Upper lobe of left lung (tissue), 6 donors: ENCODE data around the gene GINS2. TPM values are rescaled to one million over a fixed set of nuclear protein-coding genes. Genes with fewer than 3 reads are reported as not detected.
A peak's percentile ranks its signal among the peaks of the same experiment; 100 is the strongest.

Source experiments
- ATAC-seq, 2 donors: fragments of 200-7000 bp; cut with Tn5 transposase; one replicate each; pipeline ENCODE4 v1.9.1; 2022; ENCODE audit warnings: mild to moderate bottlenecking in 2 of 2, moderate library complexity in 2 of 2; ENCODE audit not compliant: low FRiP score in 2 of 2
- DNase-seq, 2 donors: peaks; one replicate each; pipeline ENCODE4 v3.0.0-alpha.2; 2019 to 2020
- H3K27ac ChIP-seq, 4 donors: fragments of 200-600 bp; sonication (generic); one replicate each; pipeline ENCODE4 v1.5.1; 2016 to 2019
- H3K27me3 ChIP-seq, 4 donors: fragments of 200-600 bp; sonication (generic); one replicate each; pipeline ENCODE4 v1.5.1; 2017 to 2019
- H3K36me3 ChIP-seq, 4 donors: fragments of 200-600 bp; sonication (generic); one replicate each; pipeline ENCODE4 v1.5.1; 2016 to 2019
- H3K4me1 ChIP-seq, 4 donors: fragments of 200-600 bp; sonication (generic); one replicate each; pipeline ENCODE4 v1.5.1; 2018 to 2019
- H3K4me3 ChIP-seq, 4 donors: fragments of 200-600 bp; sonication (generic); one replicate each; pipeline ENCODE4 v1.5.1; 2017 to 2019; ENCODE audit warnings: mild to moderate bottlenecking in 2 of 4, moderate library complexity in 1 of 4
- H3K9me3 ChIP-seq, 4 donors: fragments of 200-600 bp; sonication (generic); one replicate each; pipeline ENCODE4 v1.5.1; 2018 to 2019
- EP300 ChIP-seq, 4 donors: sonication (generic); formaldehyde crosslinking; IDR thresholded peaks; one replicate each; pipeline ENCODE4 v1.5.1; 2017; ENCODE audit warnings: antibody characterized with exemption in 4 of 4, control low read depth in 2 of 4
- POLR2A ChIP-seq, 4 donors: fragments of 450-650 bp; IDR thresholded peaks; one replicate each; pipeline ENCODE4 v1.5.1; 2016 to 2017; ENCODE audit warnings: antibody characterized with exemption in 4 of 4, mild to moderate bottlenecking in 2 of 4
- POLR2AphosphoS5 ChIP-seq, 2 donors: sonication (generic); formaldehyde crosslinking; IDR thresholded peaks; one replicate each; pipeline ENCODE4 v1.5.1; 2017; ENCODE audit warnings: antibody characterized with exemption in 2 of 2
- WGBS, 2 donors: methylation state at CpG; one replicate each; pipeline ENCODE4 v1.1.5; 2017 to 2018; 5-methylcytosine and 5-hydroxymethylcytosine counted together
- small RNA-seq, 4 donors: library from RNA; depleted of rRNA; stranded (forward); fragments of <200 nt; gene quantifications; one replicate each; pipeline ENCODE3, GENCODE V24; 2016
- total RNA-seq, 6 donors: library from RNA; depleted of rRNA in 4 of 6; stranded (reverse); fragments of >200 nt in 4 of 6; gene quantifications; one replicate each; pipeline versions ENCODE4 v1.1.0 to v1.2.1, GENCODE V29; 2016 to 2021
- TF ChIP-seq, protein P1 (sequence below), 6 experiments: fragments of 450-650 bp in 4 of 6; fragments of 200-600 bp in 2 of 6; sonication (generic) in 2 of 6; IDR thresholded peaks; one replicate each; pipeline ENCODE4 v1.5.1; 2016 to 2019; ENCODE audit warnings: antibody characterized with exemption in 6 of 6
- donor health status: DM: no; HTN: no; CAD: no; lungs with moderate emphysema.
- donor health status: DM: no; HTN: yes; CAD: no; lungs with severe emphysema.

Gene GINS2
- total RNA-seq, 6 donors from 2014 or later, result 0.39 to 0.91 (median 0.75) TPM; not detected in 2

DNA sequence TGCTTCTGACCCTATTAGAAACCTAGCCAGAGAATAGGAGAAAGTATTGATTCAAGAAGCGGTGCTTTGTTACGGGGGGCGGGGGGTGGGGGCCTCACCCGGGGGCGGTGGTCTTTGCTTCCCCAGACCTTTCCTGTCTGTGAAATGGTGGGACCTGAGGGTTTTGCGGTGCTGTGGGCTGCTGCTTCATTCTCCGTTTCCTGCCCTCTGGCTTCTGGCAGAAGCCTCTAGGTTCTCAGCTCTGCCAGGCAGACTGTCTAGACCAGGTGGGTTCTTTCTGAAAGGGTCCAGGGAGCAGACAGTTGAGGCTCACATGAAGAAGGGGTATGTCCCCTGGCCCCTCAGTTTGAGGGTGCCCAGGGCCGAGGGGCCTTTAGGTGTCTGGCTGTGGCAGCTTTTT is 61.7 kb downstream of the GINS2 start:
- H3K4me3 ChIP-seq, result no peak overlapping the region
- peak in 1 of 2 donors; percentile 6 for DNase-seq
- peaks cover 0 to 11% (median 3%) of the 10 kb centered on the region in 4 donors for H3K9me3 ChIP-seq
- H3K36me3 ChIP-seq, result peaks cover 0 to 10% (median 0%) of the 10 kb centered on the region in 4 donors
- H3K4me1 ChIP-seq, result peaks cover 49 to 66% (median 55%) of the 10 kb centered on the region in 4 donors
- peak overlapping the region in 1 of 4 donors; percentile 4 for H3K27ac ChIP-seq
- WGBS, 2 donors, result 39 to 48% methylated on average over 8 of the region's 8 CpGs
- no peaks in the 10 kb centered on the region for H3K27me3 ChIP-seq
- no peak for ATAC-seq
- TF ChIP-seq POLR2AphosphoS5 (IDR thresholded peaks at IDR 0.05), result no peak
- TF ChIP-seq POLR2A (IDR thresholded peaks at IDR 0.05), result no peak
- no peak for TF ChIP-seq EP300 (IDR thresholded peaks at IDR 0.05)
- TF ChIP-seq, protein P1, sequence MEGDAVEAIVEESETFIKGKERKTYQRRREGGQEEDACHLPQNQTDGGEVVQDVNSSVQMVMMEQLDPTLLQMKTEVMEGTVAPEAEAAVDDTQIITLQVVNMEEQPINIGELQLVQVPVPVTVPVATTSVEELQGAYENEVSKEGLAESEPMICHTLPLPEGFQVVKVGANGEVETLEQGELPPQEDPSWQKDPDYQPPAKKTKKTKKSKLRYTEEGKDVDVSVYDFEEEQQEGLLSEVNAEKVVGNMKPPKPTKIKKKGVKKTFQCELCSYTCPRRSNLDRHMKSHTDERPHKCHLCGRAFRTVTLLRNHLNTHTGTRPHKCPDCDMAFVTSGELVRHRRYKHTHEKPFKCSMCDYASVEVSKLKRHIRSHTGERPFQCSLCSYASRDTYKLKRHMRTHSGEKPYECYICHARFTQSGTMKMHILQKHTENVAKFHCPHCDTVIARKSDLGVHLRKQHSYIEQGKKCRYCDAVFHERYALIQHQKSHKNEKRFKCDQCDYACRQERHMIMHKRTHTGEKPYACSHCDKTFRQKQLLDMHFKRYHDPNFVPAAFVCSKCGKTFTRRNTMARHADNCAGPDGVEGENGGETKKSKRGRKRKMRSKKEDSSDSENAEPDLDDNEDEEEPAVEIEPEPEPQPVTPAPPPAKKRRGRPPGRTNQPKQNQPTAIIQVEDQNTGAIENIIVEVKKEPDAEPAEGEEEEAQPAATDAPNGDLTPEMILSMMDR (IDR thresholded peaks at IDR 0.05), result no peak

Small RNA genes within 50 kb of the gene (small RNA-seq; reads per million reads assigned to genes)
- 0 to 0.14 (median 0) reads per million in 4 donors for gene RN7SL381P

Other genes with a start within 250 kb of the GINS2 start
- 100 to 1,000 TPM in 2 of 6 donors, 10 to 100 TPM in 4; 80.2 to 332 (median 90.8) TPM for gene GSE1, start 75.6 kb downstream of the GINS2 start, total RNA-seq
- 1 to 10 TPM in 5 of 6 donors, not detected in 1; 1.2 to 6.3 (median 4.1) TPM for gene C16orf74, start 62.1 kb upstream of the GINS2 start, total RNA-seq
- 10 to 100 TPM; 15.8 to 39.8 (median 25.6) TPM for gene EMC8, start 110.6 kb upstream of the GINS2 start, total RNA-seq
- 100 to 1,000 TPM; 160 to 490 (median 439) TPM for gene COX4I1, start 110.7 kb upstream of the GINS2 start, total RNA-seq
- gene IRF8, start 210.2 kb upstream of the GINS2 start, total RNA-seq, result 100 to 1,000 TPM in 1 of 6 donors, 10 to 100 TPM in 5; 41.5 to 141 (median 72.8) TPM